ENCODE results near the gene LRRC8A. TPM values are rescaled to one million over a fixed set of nuclear protein-coding genes. Genes with fewer than 3 reads are reported as not detected.
A peak's percentile ranks its signal among the peaks of the same experiment; 100 is the strongest.
"Not testable (repeated sequence)": the region's sequence is repeated elsewhere in the genome, so short reads cannot be mapped to it uniquely, and the experiment has no call there.

The LRRC8A gene
- total and polyA plus RNA-seq, 4 experiments from 2014 or later, result 18.7 to 40.6 (median 25.4) TPM

DNA sequence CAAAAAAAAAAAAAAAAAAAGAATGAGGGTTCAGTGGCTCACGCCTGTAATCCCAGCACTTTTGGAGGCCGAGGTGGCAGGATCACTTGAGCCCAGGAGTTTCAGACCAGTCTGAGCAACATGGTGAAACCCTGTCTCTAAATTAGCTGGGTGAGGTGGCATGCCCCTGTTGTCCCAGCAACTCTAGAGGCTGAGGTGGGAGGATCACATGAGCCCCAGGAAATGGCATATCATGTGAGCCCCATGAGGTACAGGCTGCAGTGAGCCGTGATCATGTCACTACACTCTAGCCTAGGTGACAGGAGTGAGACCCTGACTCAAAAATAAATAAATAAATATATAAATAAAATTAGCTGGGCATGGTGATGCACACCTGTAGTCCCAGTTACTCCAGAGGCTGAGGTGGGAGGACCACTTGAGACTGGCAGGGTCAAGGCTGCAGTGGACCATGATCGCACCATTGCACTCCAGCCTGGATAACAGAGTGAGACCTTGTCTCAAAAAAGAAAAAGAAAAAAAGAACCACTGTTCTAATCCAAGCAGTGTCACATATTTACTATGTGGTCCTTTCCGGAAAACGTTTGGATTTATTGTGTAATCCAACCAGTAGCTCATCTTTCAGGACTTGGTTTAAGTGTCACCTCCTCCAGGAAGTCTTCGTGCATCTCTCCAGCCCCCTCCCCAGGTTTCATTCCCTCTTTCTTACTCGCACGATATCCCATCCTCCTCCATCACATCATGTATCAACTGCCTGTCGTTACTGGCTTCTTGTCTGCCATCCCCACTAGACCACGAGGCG lies 40.0 kb upstream of the LRRC8A start:
- Histone ChIP-seq H3K36me3 (ENCODE audit: insufficient read depth, low read length) (peaks cover 11% of the 10 kb centered on the region), H3K4me1 (ENCODE audit: insufficient read depth, low read length) (no peaks in the 10 kb centered on the region), H3K27ac (ENCODE audit: low read depth, low read length) (no peak overlapping the region), H3K9me3 (ENCODE audit: control insufficient read depth in 1 of 2, low read length in 2 of 2) (no peaks in the 10 kb centered on the region), H3K4me3 (ENCODE audit: low read length in 2 of 2) (no peak overlapping the region), H3K27me3 (ENCODE audit: insufficient read depth, low read length) (no peaks in the 10 kb centered on the region)
- peaks cover 14 to 16% of the 10 kb centered on the region in 2 donors for H3K36me3 Mint-ChIP-seq
- ChIA-PET CTCF (ENCODE audit: partially characterized antibody) (interaction anchor here (0.7 kb wide), 1 partner anchor 20 kb away, joined by 5 read pairs; no protein-coding TSS in a partner anchor), POLR2A (ENCODE audit: partially characterized antibody) (no interaction called here)
- intact Hi-C loops (cut with micrococcal nuclease), result no loop called here
- H3K4me1 Mint-ChIP-seq, result no peaks in the 10 kb centered on the region
- no peak for DNase-seq
- H3K4me3 Mint-ChIP-seq, result no peak overlapping the region
- no peaks in the 10 kb centered on the region for H3K9me3 Mint-ChIP-seq
- H3K27ac Mint-ChIP-seq, result no peak overlapping the region
- no peaks in the 10 kb centered on the region for H3K27me3 Mint-ChIP-seq

DNA sequence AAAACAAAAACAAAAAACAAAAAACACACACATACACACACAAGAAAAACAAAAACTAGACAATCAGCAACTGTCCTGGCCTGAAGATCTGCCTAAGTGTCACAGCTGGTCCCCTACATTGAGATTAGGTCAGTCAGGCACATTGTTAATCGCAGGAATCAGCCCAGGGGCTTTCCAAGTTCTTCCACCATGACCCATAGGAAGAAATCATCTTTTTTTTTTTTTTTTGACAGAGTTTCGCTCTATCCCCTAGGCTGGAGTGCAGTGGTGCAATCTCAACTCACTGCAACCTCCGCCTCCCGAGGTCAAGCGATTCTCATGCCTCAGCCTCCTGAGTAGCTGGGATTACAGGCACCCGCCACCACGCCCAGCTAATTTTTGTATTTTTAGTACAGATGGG lies 38.8 kb upstream of the LRRC8A start:
- Mint-ChIP-seq H3K36me3 (peaks cover 13 to 15% of the 10 kb centered on the region in 2 donors), H3K27ac (peak overlapping the region in 1 of 7 donors; percentile 57)
- H3K9me3 Mint-ChIP-seq; H3K27me3 ChIP-seq (ENCODE audit: insufficient read depth, low read length); H3K4me3 ChIP-seq (ENCODE audit: low read length in 2 of 2); H3K4me1 ChIP-seq (ENCODE audit: insufficient read depth, low read length); H3K9me3 ChIP-seq (ENCODE audit: control insufficient read depth in 1 of 2, low read length in 2 of 2); DNase-seq; POLR2A ChIA-PET (ENCODE audit: partially characterized antibody); H3K4me1 Mint-ChIP-seq; H3K4me3 Mint-ChIP-seq; H3K36me3 ChIP-seq (ENCODE audit: insufficient read depth, low read length); CTCF ChIA-PET (ENCODE audit: partially characterized antibody); intact Hi-C loops (cut with micrococcal nuclease); H3K27ac ChIP-seq (ENCODE audit: low read depth, low read length); H3K27me3 Mint-ChIP-seq: not testable (repeated sequence)

GRCh38 chr9:128845186-128845931 lies 36.6 kb upstream of the LRRC8A start:
- POLR2A ChIA-PET (ENCODE audit: partially characterized antibody), result no interaction called here

GRCh38 chr9:128846680-128847030 lies 35.3 kb upstream of the LRRC8A start:
- CTCF ChIA-PET (ENCODE audit: partially characterized antibody), result no interaction called here

More at GRCh38 chr9:128845186-128845931, 36.6 kb upstream of the LRRC8A start:
- no peak overlapping the region for H3K27ac Mint-ChIP-seq
- no peak overlapping the region for H3K4me3 ChIP-seq (ENCODE audit: low read length in 2 of 2)
- no peak overlapping the region for H3K27ac ChIP-seq (ENCODE audit: low read depth, low read length)
- no peaks in the 10 kb centered on the region for H3K27me3 Mint-ChIP-seq
- H3K9me3 Mint-ChIP-seq, result peaks cover 0 to 12% (median 6%) of the 10 kb centered on the region in 8 donors
- no peaks in the 10 kb centered on the region for H3K9me3 ChIP-seq (ENCODE audit: control insufficient read depth in 1 of 2, low read length in 2 of 2)
- H3K36me3 ChIP-seq (ENCODE audit: insufficient read depth, low read length), result peaks cover 6% of the 10 kb centered on the region
- no peak for DNase-seq
- CTCF ChIA-PET (ENCODE audit: partially characterized antibody), result interaction anchor here (2.6 kb wide), 1 partner anchor 83 kb away, joined by 9 read pairs; no protein-coding TSS in a partner anchor
- intact Hi-C loops (cut with micrococcal nuclease), result no loop called here
- H3K4me1 Mint-ChIP-seq, result peaks cover 0 to 3% (median 0%) of the 10 kb centered on the region in 4 donors
- no peak overlapping the region for H3K4me3 Mint-ChIP-seq
- H3K27me3 ChIP-seq (ENCODE audit: insufficient read depth, low read length), result no peaks in the 10 kb centered on the region
- no peaks in the 10 kb centered on the region for H3K4me1 ChIP-seq (ENCODE audit: insufficient read depth, low read length)
- H3K36me3 Mint-ChIP-seq, result peaks cover 14 to 15% of the 10 kb centered on the region in 2 donors

DNA sequence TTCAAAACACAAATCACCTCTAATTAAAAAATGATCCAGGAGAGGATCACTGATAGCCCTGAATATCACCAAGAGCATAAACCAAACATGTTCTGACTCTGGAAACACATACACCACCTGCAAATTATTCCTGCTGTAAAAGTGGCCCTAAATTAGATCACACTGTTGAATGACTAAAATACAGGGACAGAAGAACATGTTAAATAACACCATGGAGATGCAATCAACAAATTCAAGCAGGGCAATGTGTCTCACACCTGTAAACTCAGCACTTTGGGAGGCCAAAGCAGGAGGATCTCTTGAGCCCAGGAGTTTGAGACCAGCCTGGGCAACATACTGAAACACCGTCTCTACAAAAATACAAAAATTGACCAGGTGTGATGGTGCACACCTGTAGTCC lies 34.1 kb upstream of the LRRC8A start:
- H3K9me3 ChIP-seq (ENCODE audit: control insufficient read depth in 1 of 2, low read length in 2 of 2), result no peaks in the 10 kb centered on the region
- H3K4me3 Mint-ChIP-seq, result no peak overlapping the region
- no peak overlapping the region for H3K27ac Mint-ChIP-seq
- no peaks in the 10 kb centered on the region for H3K4me1 ChIP-seq (ENCODE audit: insufficient read depth, low read length)
- H3K27ac ChIP-seq (ENCODE audit: low read depth, low read length), result no peak overlapping the region
- H3K27me3 ChIP-seq (ENCODE audit: insufficient read depth, low read length), result no peaks in the 10 kb centered on the region
- H3K36me3 Mint-ChIP-seq, result peaks cover 21 to 24% of the 10 kb centered on the region in 2 donors
- no peak overlapping the region for H3K4me3 ChIP-seq (ENCODE audit: low read length in 2 of 2)
- intact Hi-C loops (cut with micrococcal nuclease), result no loop called here
- ChIA-PET POLR2A (ENCODE audit: partially characterized antibody) (no interaction called here), CTCF (ENCODE audit: partially characterized antibody) (interaction anchor here (1.9 kb wide), 1 partner anchor 81 kb away, joined by 5 read pairs; no protein-coding TSS in a partner anchor)
- H3K27me3 Mint-ChIP-seq, result no peaks in the 10 kb centered on the region
- H3K36me3 ChIP-seq (ENCODE audit: insufficient read depth, low read length), result no peaks in the 10 kb centered on the region
- no peak for DNase-seq
- peaks cover 0 to 3% (median 0%) of the 10 kb centered on the region in 4 donors for H3K4me1 Mint-ChIP-seq
- H3K9me3 Mint-ChIP-seq, result peaks cover 0 to 27% (median 19%) of the 10 kb centered on the region in 8 donors

More at GRCh38 chr9:128846680-128847030, 35.3 kb upstream of the LRRC8A start:
- H3K9me3 ChIP-seq (ENCODE audit: control insufficient read depth in 1 of 2, low read length in 2 of 2), result no peaks in the 10 kb centered on the region
- POLR2A ChIA-PET (ENCODE audit: partially characterized antibody), result no interaction called here
- DNase-seq, result no peak
- H3K36me3 ChIP-seq (ENCODE audit: insufficient read depth, low read length), result peaks cover 6% of the 10 kb centered on the region
- no peak overlapping the region for H3K4me3 Mint-ChIP-seq
- H3K9me3 Mint-ChIP-seq, result peaks cover 0 to 24% (median 19%) of the 10 kb centered on the region in 8 donors
- no peak overlapping the region for H3K4me3 ChIP-seq (ENCODE audit: low read length in 2 of 2)
- H3K4me1 Mint-ChIP-seq, result peaks cover 0 to 3% (median 0%) of the 10 kb centered on the region in 4 donors
- H3K36me3 Mint-ChIP-seq, result peaks cover 24 to 25% of the 10 kb centered on the region in 2 donors
- H3K27me3 Mint-ChIP-seq, result no peaks in the 10 kb centered on the region
- H3K4me1 ChIP-seq (ENCODE audit: insufficient read depth, low read length), result no peaks in the 10 kb centered on the region
- H3K27ac Mint-ChIP-seq, result no peak overlapping the region
- intact Hi-C loops (cut with micrococcal nuclease), result no loop called here
- no peak overlapping the region for H3K27ac ChIP-seq (ENCODE audit: low read depth, low read length)
- H3K27me3 ChIP-seq (ENCODE audit: insufficient read depth, low read length), result no peaks in the 10 kb centered on the region

- H3K27me3 ChIP-seq (ENCODE audit: insufficient read depth, low read length); H3K27me3 Mint-ChIP-seq; H3K9me3 ChIP-seq (ENCODE audit: control insufficient read depth in 1 of 2, low read length in 2 of 2); H3K4me1 ChIP-seq (ENCODE audit: insufficient read depth, low read length); POLR2A ChIA-PET (ENCODE audit: partially characterized antibody); H3K36me3 ChIP-seq (ENCODE audit: insufficient read depth, low read length); intact Hi-C loops (cut with micrococcal nuclease); DNase-seq; H3K4me3 Mint-ChIP-seq; H3K4me1 Mint-ChIP-seq; H3K4me3 ChIP-seq (ENCODE audit: low read length in 2 of 2); H3K27ac ChIP-seq (ENCODE audit: low read depth, low read length); H3K27ac Mint-ChIP-seq: not testable (repeated sequence)
- Mint-ChIP-seq H3K36me3 (peaks cover 17 to 24% of the 10 kb centered on the region in 2 donors), H3K9me3 (peaks cover 0 to 27% (median 19%) of the 10 kb centered on the region in 8 donors)
- CTCF ChIA-PET (ENCODE audit: partially characterized antibody), result interaction anchor here (2.0 kb wide), 1 partner anchor 77 kb away, joined by 8 read pairs; no protein-coding TSS in a partner anchor
Measured at GRCh38 chr9:128851024-128851423, 30.9 kb upstream of the LRRC8A start.
